HG03565 (cell line): Measurements from ENCODE around the gene CDR2.
"Not testable (repeated sequence)": the region's sequence is repeated elsewhere in the genome, so short reads cannot be mapped to it uniquely, and the experiment has no call there.

ENCODE experiments used
- ATAC-seq: cut with Tn5 transposase; IDR thresholded peaks from one replicate; pipeline ENCODE4 v1.9.1; 2021; ENCODE audit warnings: mild to moderate bottlenecking, moderate library complexity; ENCODE audit not compliant: unreplicated experiment

CDR2 gene

DNA sequence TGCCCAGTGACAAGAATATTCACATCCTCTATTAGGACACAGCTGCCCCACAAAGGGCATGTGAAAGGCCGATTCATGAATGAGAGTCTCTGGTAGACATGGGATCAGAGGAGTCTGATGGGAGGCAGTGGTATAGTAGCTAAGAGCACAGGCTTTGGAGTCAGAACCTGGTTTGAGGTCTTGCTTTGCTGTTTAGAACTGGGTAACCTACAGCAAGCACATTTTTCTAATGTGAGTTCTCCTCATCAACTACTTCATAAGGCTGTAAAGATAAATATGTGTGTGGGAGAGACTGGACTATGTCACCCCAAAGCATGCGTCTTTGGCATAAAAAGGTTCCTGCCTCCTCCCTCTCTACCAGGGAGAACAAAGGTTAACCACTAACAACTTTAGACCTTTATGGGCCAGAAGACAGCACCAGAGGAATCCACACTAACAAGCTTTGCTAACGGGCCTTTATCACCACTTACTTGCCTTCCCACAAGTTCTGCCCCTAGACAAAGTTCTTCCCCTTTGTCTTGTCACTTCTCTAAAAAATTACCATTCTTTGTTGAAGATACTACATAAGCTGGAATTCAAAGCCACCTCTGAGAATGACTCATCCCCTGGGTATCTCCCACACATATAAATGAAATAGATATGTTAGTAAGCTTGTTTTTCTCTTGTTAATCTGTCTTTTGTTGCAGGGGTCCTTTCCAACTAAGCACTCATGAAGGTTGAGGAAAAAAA lies 21.1 kb downstream of the CDR2 start:
- no peak for ATAC-seq

DNA sequence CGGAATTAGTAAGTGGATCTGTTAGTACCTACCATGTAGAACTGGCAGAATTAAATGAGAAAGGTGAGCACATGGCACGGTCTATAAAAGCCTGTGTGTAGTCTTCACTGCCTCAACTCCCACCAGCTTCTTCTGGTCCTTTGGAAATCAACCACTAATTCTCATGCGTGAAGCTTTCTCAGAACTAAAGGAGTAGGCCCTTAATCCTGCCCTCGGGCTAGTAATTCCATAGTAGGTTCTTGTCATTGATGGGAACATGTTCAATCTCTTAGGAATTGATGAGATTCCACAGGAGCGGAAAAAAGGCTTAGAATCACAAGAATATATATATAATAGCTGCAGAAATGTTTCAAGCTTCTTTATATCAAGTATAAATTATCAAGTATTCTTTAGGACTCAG lies 21.7 kb downstream of the CDR2 start:
- ATAC-seq = no peak

DNA sequence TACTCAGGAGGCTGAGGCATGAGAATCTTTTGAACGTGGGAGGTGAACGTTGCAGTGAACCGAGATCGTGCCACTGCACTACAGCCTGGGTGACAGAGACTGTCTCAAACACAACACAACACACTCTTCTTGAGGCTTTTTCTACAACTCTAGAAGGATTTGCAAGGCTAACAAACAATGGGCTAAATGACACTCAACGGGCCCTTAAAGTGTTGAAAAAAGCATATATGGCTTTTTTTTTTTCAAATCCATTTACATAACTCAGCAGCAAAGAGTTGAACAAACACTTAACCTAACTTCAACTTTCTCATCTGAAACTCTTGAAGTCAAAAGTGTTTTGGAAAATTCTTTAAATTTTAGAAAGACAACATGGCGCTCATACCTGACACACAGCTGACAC lies 22.3 kb downstream of the CDR2 start:
- ATAC-seq = no peak

DNA sequence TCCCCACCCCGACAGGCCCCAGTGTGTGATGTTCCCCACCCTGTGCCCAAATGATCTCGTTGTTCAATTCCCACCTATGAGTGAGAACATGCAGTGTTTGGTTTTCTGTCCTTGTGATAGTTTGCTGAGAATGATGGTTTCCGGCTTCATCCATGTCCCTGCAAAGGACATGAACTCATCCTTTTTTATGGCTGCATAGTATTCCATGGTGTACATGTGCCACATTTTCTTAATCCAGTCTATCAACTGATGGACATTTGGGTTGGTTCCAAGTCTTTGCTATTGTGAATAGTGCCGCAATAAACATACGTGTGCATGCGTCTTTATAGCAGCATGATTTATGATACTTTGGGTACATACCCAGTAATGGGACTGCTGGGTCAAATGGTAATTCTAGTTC lies 23.4 kb downstream of the CDR2 start:
- not testable (repeated sequence) for ATAC-seq

DNA sequence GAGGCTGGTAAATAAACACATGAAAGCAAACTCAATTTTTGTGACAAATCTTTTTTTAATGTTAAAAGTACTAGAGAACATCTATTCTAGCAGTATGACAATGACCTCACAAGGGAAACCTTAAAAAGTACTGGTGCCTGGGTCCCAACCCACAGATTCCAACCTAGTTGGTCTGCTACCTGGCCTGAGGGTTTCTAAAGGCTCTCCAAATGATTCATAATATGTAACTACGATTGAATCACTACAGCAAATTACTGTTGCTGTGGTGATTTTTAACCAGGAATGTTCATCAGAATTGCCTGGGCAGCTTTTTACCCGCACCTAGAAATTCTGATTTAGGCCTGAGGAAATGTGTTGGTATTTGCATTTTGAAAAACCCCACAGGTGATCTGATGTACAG lies 26.1 kb downstream of the CDR2 start:
- no peak for ATAC-seq

DNA sequence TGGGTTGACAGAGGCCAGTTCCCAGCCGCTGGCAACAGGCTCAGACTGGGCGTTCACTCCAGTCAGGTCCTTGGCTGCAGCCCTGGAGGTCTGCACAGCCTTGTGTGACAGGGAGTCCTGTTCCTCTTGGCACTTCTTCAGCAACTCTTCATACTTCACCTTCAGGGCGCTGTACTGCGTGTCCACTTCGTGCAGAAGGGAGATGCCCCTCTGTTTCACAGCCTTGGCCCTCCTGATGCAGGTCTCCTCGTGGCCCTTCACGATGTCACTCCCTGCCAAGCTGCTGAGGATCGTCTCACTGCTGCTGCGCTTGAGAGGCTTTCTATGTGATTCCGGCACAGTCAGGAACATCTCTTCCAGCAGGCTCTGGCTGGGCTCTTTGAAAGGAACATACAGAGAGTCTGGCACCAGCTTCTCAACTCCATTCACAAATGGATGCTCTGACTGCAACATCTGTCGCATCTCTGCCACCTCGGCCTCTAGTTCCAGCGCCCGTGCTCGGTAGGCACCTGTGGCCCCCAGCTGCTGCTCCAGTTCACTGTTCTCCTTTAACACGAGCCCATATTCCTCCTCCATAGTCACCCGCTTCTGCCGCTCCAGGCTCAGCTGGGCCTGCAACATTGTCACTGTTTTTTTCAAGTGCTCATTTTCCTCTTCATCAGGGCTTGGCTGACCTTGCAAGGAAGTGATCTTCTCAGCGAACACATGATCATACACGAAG lies 27.2 kb downstream of the CDR2 start:
- no peak for ATAC-seq

DNA sequence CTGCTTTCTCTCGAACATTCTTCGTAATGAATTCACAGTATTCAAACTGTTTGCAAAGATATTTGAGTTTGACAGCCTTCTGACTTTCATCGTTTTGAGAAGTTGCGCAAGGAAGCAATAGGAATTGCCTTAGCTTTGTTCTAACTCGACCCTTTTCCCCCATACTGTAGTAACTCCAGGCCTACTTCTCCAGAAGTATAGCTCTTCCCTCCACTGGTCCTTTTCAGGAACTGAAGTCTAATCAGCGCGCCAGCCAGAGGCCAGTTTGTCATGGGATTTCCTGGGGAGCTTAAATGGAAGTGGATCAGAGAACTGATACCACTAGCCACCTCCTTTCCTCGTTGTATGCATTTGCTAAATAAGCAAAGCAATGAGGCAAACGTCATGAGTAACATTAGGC lies 27.9 kb downstream of the CDR2 start:
- ATAC-seq = no peak

DNA sequence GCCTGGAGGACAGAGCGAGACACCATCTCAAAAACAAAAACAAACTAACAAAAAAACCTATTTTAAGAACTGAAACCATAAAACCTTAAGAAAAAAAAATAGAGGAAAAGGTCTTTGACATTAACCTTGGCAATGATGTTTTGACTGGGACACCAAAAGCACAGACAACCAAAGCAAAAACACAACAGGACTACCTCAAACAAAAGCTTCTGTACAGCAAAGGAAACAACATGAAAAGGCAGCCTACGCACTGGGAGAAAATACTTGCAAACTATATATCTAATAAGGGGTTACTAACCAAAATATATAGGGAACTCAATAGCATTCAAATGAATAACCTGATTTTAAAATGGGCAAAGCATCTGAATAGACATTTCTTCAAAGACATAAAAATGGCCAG lies 32.3 kb downstream of the CDR2 start:
- no peak for ATAC-seq

DNA sequence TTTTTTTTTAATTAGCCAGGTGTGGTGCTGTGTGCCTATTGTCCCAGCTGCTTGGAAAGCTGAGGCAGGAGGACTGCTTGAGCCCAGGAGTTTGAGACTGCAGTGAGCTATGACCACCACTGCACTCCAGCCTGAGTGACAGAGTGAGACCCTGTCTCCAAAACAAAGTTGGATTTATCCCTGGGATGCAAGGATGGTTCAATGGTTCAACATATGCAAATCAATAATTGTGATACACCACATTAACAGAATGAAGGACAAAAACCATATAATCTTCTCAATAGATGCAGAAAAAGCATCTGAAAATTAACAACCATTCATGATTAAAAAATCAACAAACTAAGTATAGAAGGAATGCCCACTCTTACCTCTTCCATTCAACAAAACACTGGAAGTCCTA lies 33.5 kb downstream of the CDR2 start:
- no peak for ATAC-seq

DNA sequence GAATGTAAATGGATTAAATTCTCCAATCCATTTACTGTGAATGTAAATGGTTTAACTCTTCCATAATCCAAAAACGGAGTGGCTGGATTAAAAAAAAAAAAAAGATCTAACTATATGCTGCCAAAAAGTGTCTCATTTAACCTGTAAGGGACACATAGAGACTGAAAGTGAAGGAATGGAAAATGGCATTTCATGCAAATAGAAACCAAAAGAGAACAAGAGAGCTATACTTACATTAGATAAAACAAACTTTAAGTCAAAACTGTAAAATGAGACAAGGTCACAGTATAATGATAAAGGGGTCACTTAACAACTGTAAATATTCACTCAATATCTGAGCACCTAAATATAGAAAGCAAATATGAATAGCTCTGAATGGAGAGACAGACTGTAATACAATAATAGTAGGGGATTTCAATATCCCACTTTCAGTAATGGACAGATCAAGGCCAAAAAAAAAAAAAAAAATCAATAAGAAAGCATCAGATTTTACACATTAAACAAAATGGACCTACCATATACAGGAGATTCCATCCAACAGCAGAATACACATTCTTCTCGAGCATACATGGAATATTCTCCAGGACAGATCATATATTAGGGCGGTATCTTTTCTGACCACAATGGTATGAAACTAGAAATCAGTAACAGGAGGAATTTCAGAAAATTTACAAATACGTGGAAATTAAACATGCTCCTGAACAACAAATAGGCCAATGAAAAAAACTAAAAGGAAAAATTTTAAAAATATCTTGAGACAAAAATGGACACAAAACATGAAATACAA lies 36.4 kb downstream of the CDR2 start:
- no peak for ATAC-seq

DNA sequence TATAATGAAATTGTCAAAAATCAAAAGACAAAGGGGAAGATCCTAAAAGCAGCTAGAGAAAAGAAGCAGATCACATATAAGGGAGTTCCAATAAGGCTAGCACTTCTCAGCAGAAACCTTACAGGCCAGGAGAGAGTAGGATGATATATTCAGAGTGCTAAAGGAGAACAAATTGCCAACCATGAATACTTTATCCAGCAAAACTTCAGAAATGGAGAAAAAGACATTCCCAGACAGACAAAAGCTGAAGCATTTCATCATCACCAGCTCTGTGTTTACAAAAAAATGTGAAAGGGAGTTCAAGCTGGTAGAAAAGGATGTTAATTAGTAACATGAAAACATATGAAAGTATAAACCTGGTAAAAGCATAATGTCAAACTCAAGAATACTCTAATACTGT lies 37.4 kb downstream of the CDR2 start:
- ATAC-seq = no peak

DNA sequence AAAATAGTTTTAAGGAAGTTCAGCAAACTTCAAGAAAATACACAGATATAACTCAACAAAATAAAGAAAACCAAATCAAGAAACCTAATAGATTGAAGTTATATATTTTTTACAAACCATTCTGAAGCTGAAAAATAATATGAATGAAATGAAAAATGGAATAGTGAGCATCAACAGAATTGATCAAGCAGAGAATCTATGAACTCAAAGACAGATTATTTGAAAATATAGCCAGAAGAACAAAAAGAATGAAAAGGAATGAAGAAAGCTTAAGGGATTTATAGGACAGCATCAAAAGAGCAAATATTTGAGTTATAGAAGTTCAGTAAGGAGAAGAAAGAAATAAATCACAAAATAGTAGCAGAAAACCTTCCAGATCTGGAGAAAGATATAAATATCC lies 37.8 kb downstream of the CDR2 start:
- no peak for ATAC-seq

DNA sequence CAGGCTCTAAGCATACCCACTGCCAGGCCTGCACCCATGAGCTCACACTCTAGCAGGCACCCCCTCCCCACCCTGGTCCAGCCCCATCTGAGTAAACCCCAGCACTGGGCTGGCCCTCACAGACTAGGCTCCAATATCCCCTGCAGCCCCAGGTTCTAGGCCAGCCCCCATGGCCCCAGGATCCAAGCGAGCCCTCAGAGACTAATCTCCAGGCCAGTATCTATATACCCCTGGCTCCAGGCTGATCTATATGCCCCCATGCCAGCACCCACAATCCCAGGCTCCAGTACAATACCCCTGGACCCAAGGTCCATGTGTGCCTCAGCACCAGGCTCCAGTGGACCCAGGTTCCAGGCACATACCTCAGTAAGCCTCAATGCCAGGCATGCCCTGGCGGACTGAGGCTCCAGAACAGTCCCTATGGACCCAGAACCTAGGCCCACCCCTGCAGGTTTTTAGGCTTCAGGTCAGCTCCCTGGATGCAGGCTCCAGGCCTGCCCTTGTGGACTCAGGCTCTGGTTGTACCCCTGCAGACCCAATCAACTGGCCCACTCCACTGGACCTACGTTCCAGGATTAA lies 38.7 kb downstream of the CDR2 start:
- no peak for ATAC-seq

DNA sequence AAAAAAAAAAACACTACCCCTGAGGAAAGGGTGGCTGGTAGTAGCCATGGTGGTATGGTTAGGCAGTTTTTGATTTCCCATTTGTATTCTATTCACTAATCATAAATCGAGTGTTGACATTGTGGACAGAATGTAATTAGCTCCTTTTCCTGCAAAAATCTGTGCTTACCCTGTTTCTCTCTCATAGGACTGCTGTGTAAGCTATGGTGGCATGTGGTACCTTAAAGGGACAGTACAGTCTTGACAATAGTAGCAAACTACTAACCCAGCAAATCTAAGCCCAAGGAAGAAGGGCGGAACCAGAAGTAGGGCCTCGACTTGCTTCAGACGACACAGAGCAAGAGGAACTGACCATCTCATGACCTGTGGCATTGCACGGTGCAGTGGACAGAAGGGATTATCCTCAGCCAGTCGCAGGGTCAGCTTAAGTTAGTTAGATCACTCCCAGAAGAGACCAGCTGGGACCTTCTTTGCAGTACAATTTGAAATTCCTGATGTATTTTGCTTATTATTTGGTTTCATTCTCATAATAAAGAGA lies 40.9 kb downstream of the CDR2 start:
- ATAC-seq = no peak

DNA sequence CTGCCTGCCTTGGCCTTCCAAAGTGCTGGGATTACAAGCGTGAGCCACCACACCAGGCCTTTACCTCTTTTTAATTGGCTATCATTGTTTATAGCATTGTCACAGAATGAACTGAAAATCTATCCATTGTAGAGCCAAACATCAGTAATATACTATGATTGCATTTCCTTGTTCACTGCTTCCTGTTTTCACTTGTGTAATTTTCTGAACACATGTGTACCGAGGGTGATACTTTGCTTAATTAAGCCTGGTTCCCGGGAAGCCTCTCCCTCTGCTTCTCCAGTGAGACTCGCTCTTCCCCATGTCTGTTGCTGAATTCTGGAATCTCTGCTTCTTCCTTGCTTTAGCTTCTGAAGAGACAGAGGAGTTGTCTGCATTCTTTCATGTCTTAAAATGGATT lies 44.1 kb downstream of the CDR2 start:
- ATAC-seq = no peak

DNA sequence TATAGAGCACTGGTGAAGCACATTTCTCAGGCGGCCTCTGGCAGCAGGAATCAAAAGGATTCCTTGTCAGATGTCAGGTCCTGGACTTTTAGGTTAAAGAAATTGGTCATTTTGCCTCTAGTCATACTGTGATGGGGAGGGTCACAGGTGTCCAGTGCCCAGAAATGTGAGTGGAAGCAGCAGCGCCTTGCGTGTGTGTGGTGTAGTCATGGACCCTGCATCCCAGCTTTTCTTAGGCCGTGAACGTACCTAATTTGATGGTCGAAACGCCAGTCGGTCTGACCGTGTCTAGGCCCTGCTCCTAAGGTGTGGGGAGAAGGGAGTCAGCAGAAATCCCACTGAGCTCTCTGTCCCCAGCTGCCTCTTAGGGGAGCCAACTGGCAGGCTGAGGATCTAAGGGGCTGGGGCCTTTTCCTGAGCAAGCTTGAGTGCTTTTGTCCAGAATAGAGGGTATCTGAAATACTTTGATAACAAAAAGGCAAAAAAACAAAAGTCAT lies 45.2 kb downstream of the CDR2 start:
- ATAC-seq = no peak

DNA sequence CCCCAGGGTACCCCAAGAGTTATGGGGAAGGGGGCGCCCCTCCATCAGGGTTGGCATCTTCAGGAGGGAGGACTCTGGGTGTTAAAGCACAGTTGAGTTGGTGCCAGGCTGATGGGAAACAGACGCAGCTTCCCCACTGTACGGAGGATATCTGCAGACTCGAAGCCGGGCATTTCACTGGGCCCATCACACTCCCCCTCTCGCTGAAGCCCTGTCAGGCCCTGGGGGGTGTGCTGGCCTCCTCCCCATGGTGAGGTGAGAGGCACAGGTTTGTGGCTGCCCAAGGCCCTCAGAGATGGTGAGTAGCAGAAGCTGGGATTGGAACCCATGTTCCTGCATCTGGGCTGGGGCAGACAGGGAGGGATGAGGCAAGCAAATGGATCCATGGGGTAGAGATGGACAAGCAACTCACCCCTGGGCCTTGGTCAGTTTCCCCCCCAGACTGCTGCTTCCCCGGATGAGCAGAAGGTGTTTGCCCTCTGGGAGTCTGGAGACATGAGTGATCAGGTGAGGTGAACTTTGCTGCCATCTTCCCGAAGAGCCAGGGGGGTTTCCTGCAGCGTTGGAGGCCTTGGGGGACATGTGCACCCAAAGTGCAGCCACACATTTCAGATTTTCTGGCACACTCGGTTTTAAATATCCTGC lies 46.2 kb downstream of the CDR2 start:
- ATAC-seq = no peak

DNA sequence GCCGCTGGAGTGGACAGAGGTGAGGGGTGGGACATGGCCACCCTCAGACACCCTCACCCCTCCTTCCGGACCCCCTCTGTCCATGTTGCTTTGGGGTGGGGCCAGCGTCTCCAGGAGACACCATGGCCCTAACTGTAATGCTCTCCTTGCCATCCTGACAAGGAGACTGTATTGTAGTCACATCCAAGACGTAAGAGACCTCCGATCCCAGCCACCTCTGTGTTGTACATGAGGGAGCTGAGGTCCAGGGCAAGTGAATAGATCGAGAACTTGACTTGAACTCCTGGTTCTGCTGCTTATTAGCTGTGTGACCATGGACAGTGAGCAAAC lies 47.0 kb downstream of the CDR2 start:
- ATAC-seq = no peak

DNA sequence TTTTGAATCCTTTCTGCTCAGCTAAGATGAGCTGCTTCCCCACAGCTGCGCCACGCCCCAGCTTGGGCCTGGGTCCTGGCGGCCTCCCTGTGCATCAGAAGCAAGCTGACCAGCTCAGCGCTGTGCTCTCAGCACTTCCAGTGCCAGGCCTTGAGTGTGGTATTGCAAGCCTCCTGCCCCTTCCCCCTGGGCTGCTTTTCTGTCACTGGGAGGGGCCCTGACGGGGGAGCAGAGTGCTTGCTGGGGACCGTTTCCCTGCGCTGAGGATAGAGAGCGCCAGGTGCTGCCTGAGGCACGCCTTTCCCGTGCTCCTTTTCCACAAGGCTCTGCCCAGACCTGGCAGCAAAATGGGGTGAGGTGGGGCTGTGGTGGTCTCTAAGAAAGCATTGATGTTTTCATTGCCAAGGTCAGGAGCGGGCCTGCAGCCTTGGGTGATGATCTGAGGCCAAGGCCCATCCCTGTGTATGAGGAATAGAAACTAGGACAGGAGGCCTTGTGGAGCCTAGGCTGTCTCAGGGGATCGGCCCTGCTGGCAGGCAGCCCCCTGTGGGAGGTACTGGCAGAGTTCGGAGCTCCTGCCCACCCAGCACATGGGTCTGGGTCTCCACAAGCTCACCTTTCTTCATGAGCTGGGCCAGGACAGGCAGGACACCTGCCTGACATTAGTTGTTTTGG lies 47.5 kb downstream of the CDR2 start:
- ATAC-seq = no peak

DNA sequence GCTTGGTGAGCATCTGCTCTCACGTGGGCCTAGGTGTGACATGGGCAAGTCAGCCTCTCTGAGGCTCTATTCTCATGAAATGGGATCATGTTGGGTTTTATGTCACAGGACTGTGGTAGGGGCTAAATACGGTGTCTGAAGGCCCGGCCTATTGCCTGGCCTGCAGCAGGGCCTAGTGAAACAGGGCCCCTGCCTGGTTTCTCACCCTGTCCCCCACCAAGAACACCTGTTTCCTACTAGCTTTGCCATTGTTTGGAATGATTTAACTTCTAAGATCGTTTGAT lies 48.1 kb downstream of the CDR2 start:
- no peak for ATAC-seq
